Kidney (tissue), 22 donors: ENCODE results near the gene CST3. TPM values are rescaled to one million over a fixed set of nuclear protein-coding genes. Genes with fewer than 3 reads are reported as not detected.
"Not testable (repeated sequence)": the region's sequence is repeated elsewhere in the genome, so short reads cannot be mapped to it uniquely, and the experiment has no call there.

Experiments
- DNase-seq, 5 donors: peaks; one replicate each; pipeline ENCODE4 v3.0.0-alpha.2; 2013 to 2020
- FAIRE-seq: peaks from 2 replicates; lab custom pipeline; 2012; peaks lifted over from hg19 to GRCh38; lab: Jason Lieb, UNC
- H3K27ac ChIP-seq, 2 donors: one replicate each; pipeline ENCODE4 v1.7.0; 2013; ENCODE audit warnings: low read depth in 2 of 2, low read length in 2 of 2, inconsistent platforms in 1 of 2
- H3K27me3 ChIP-seq: one replicate; pipeline ENCODE4 v1.7.1; 2013; ENCODE audit warnings: low read length, inconsistent platforms; ENCODE audit not compliant: control insufficient read depth, insufficient read depth
- H3K36me3 ChIP-seq, 3 donors: one replicate each; pipeline versions ENCODE4 v1.7.0 to v1.7.1; 2013; ENCODE audit warnings: low read length in 3 of 3, control low read depth in 1 of 3, inconsistent platforms in 1 of 3; ENCODE audit not compliant: insufficient read depth in 3 of 3, control insufficient read depth in 2 of 3
- H3K4me1 ChIP-seq, 3 donors: one replicate each; pipeline versions ENCODE4 v1.7.0 to v1.7.1; 2013; ENCODE audit warnings: low read length in 3 of 3, inconsistent platforms in 1 of 3, low read depth in 1 of 3; ENCODE audit not compliant: control insufficient read depth in 2 of 3, insufficient read depth in 2 of 3
- H3K4me3 ChIP-seq, 3 donors: one replicate each; pipeline versions ENCODE4 v1.7.0 to v1.8.1; 2013; ENCODE audit warnings: low read length in 3 of 3, control low read depth in 1 of 3, inconsistent platforms in 1 of 3
- H3K9ac ChIP-seq, 3 donors: one replicate each; pipeline versions ENCODE4 v1.7.0 to v1.7.1; 2013; ENCODE audit warnings: low read length in 3 of 3, control low read depth in 1 of 3, inconsistent platforms in 1 of 3
- H3K9me3 ChIP-seq, 3 donors: one replicate each; pipeline versions ENCODE4 v1.7.0 to v1.7.1; 2013; ENCODE audit warnings: low read length in 3 of 3, control low read depth in 1 of 3, inconsistent platforms in 1 of 3; ENCODE audit not compliant: control insufficient read depth in 2 of 3, insufficient read depth in 1 of 3
- CTCF ChIP-seq: IDR thresholded peaks from 3 replicates; pipeline ENCODE4 v1.5.1; 2012; ENCODE audit warnings: mild to moderate bottlenecking, moderate library complexity, borderline replicate concordance; ENCODE audit not compliant: insufficient read depth; ENCODE audit errors: extremely low read depth
- intact Hi-C: fragments of 100-400 bp; cut with DNase I; formaldehyde crosslinking; loops from one replicate; pipeline ENCODE4 v1.11.1; 2022
- long read RNA-seq, 10 donors: library from polyadenylated mRNA in 1 of 10; unstranded in 1 of 10; transcript quantifications; one replicate each; pipeline ENCODE4 v2.0.0 and lab custom pipeline, GENCODE V29; 2021 to 2026
- polyA plus RNA-seq: library from polyadenylated mRNA; stranded (reverse); fragments of 350-450 nt; fragmentation: Illumina TruSeq; extraction: RNeasy Lipid Tissue Mini Kit (QIAGEN cat#74804); gene quantifications from one replicate; pipeline ENCODE4 v1.2.3, GENCODE V29; 2014; ENCODE audit warnings: low read depth, low replicate concordance; ENCODE audit not compliant: insufficient read depth
- total RNA-seq: library from RNA; stranded (reverse); fragmentation: NEBNext Ultra II Directional; extraction: Animal tissue kit (Norgen Biotek cat#: 25700); gene quantifications from one replicate; pipeline ENCODE4 v1.2.1, GENCODE V29; 2021
- donor health status: control.
- donor health status: control.
- donor health status: control.
- donor health status: control.
- donor health status: control.
- donor health status: DM: yes; HTN: yes; CAD: no.
- donor health status: Normal renal cell carcinoma (clear cell type).

CST3 gene
- total RNA-seq = 852 TPM
- polyA plus RNA-seq = 942 TPM
- long read RNA-seq, donor 1, transcript CST3-201 (3 exons, 873 nt) = major isoform, 142 of 189 reads
- long read RNA-seq, donor 1, partial matches to known transcripts = 41 of 189 reads
- long read RNA-seq, donor 1, other reads (novel, unspliced or antisense) = 5 of 189 reads
- long read RNA-seq, donor 2, transcript CST3-201 (3 exons, 873 nt) = major isoform, 130 of 213 reads
- long read RNA-seq, donor 2, partial matches to known transcripts = 78 of 213 reads
- long read RNA-seq, donor 2, other reads (novel, unspliced or antisense) = 5 of 213 reads
- long read RNA-seq, donor 3, transcript CST3-201 (3 exons, 873 nt) = major isoform, 171 of 245 reads
- long read RNA-seq, donor 3, partial matches to known transcripts = 65 of 245 reads
- long read RNA-seq, donor 3, other reads (novel, unspliced or antisense) = 9 of 245 reads
- long read RNA-seq, donor 4, transcript CST3-201 (3 exons, 873 nt) = major isoform, 111 of 164 reads
- long read RNA-seq, donor 4, partial matches to known transcripts = 46 of 164 reads
- long read RNA-seq, donor 4, other reads (novel, unspliced or antisense) = 7 of 164 reads
- long read RNA-seq, donor 5, transcript CST3-201 (3 exons, 873 nt) = major isoform, 11 of 12 reads
- long read RNA-seq, donor 5, partial matches to known transcripts = 0 of 12 reads
- long read RNA-seq, donor 5, other reads (novel, unspliced or antisense) = 0 of 12 reads
- long read RNA-seq, donor 6, transcript CST3-201 (3 exons, 873 nt) = major isoform, 172 of 264 reads
- long read RNA-seq, donor 6, partial matches to known transcripts = 80 of 264 reads
- long read RNA-seq, donor 6, other reads (novel, unspliced or antisense) = 12 of 264 reads
- long read RNA-seq, donor 7, transcript CST3-201 (3 exons, 873 nt) = major isoform, 546 of 573 reads
- long read RNA-seq, donor 7, partial matches to known transcripts = 4 of 573 reads
- long read RNA-seq, donor 7, other reads (novel, unspliced or antisense) = 22 of 573 reads
- long read RNA-seq, donor 8, transcript CST3-201 (3 exons, 873 nt) = major isoform, 149 of 227 reads
- long read RNA-seq, donor 8, partial matches to known transcripts = 77 of 227 reads
- long read RNA-seq, donor 8, other reads (novel, unspliced or antisense) = 0 of 227 reads
- long read RNA-seq, donor 9, transcript CST3-201 (3 exons, 873 nt) = major isoform, 99 of 143 reads
- long read RNA-seq, donor 9, partial matches to known transcripts = 38 of 143 reads
- long read RNA-seq, donor 9, other reads (novel, unspliced or antisense) = 6 of 143 reads
- long read RNA-seq, donor 10, transcript CST3-201 (3 exons, 873 nt) = major isoform, 145 of 222 reads
- long read RNA-seq, donor 10, partial matches to known transcripts = 77 of 222 reads
- long read RNA-seq, donor 10, other reads (novel, unspliced or antisense) = 0 of 222 reads

GRCh38 chr20:23637282-23638221, at the start of gene CST3:
Gene CST3, minus strand, starts transcription at chr20:23637955. Its CDS starts 93 bp downstream, at chr20:23637862.
- Histone ChIP-seq H3K27ac (peak within 1 kb of the TSS; percentile 80 to 83), H3K9ac (peak within 1 kb of the TSS; percentile 21 to 78 (median 61)), H3K4me3 (peak within 1 kb of the TSS; percentile 62 to 76 (median 70)), H3K4me1 (peaks cover 2 to 21% (median 17%) of the 10 kb centered on the region in 3 donors), H3K9me3 (no peaks in the 10 kb centered on the region), H3K27me3 (no peaks in the 10 kb centered on the region), H3K36me3 (peaks cover 4 to 15% (median 4%) of the 10 kb centered on the region in 3 donors)
- intact Hi-C loops = no loop called here
- DNase-seq (peak; percentile 90 to 97 (median 94)), FAIRE-seq (no peak)
- TF ChIP-seq CTCF = no peak

- FAIRE-seq = no peak
- no peaks in the 10 kb centered on the region for H3K4me1 ChIP-seq
- intact Hi-C loops = no loop called here
- no peaks in the 10 kb centered on the region for H3K36me3 ChIP-seq
- no peak overlapping the region for H3K27ac ChIP-seq
- no peaks in the 10 kb centered on the region for H3K27me3 ChIP-seq
- no peak overlapping the region for H3K4me3 ChIP-seq
- no peaks in the 10 kb centered on the region for H3K9me3 ChIP-seq
- no peak for TF ChIP-seq CTCF
- no peak overlapping the region for H3K9ac ChIP-seq
- no peak for DNase-seq
Measured at GRCh38 chr20:23686046-23686750, 48.4 kb upstream of the CST3 start.

GRCh38 chr20:23685529-23685896, 47.8 kb upstream of the CST3 start:
- intact Hi-C loops, FAIRE-seq, H3K27me3 ChIP-seq, H3K27ac ChIP-seq, H3K4me3 ChIP-seq, H3K9me3 ChIP-seq, DNase-seq, H3K36me3 ChIP-seq, H3K9ac ChIP-seq, H3K4me1 ChIP-seq: not testable (repeated sequence)
